Stimulated activated CD4-positive, alpha-beta T cell treated with anti-CD3 and anti-CD28 coated beads, Interleukin-2, amount 100 ng/mL, for 48 hours (primary cell): ENCODE measurements around the gene SMOC2.
"Not testable (repeated sequence)": the region's sequence is repeated elsewhere in the genome, so short reads cannot be mapped to it uniquely, and the experiment has no call there.

Experiments used
- DNase-seq, 2 donors: peaks; one replicate each; pipeline ENCODE4 v3.0.0-alpha.2; 2020

The SMOC2 gene

DNA sequence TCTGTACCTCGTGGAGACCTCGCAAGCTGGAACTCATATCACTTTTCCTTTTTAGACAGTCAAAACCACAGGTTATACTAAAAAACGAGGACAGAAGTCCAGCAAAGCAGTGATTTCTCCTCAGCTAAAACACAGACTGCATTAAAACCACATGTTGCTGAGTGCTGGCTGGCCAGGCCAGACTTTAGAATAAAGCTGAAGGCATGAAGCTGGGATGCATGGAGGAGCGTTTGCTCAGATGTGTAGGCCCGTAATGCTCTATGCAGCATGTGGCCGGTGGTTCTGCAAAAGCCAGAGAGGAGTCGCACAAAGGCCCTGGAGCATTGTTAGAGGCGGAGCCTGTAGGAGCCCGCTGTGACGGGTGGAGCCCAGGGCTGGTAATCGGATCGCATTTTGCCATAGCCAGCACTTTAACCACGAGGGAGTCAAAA is 83.6 kb downstream of the SMOC2 start:
- DNase-seq = no peak

DNA sequence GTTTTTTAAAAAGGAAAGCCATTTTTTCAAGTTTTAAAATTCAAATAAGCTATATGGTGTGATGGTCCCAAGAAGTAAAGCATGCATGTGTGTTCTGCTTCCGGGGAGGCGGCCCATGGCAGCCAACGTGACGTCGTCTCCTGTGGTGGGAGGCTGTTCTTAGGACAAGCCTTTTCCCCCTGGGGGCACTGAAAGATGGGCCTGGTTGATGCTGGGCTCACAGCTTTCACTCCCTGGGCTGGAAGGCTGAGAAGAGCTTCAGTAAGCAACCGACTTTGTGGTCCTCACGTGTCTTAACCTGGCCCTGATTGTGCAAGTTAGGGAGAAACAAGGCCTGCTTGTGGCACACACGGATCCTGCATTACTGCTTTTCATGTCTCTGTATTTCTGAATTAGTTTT is 84.1 kb downstream of the SMOC2 start:
- no peak for DNase-seq

DNA sequence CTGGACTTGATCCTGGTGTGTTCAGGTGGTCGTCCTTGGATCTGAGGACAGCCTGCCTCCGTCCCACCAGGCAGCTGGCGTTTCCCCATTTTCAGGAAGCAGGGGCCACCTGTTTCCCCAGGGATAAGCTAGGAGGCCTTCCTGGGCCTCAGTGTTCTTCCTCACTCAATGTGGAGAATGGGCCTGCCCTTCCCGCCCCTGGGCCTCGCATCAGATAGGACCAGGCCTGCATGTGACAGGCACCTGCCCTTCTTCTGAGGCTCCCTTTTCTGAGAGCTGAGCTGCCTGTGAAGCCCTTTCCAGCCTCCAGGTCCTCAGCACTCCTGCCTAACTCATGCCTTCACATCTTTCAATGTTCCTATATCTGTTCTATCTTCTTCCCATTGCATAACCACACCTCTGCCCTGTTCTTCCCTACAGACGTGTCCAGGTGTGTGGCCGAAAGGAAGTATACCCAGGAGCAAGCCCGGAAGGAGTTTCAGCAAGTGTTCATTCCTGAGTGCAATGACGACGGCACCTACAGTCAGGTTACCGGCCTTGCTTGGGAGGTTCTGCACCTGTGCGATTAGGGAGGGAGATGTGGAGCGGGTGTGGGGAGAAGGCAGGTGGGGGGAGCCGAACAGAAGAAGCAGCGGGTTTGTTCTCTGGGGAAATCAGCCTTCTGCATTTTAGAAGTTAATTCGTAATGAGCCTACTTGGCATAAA is 85.1 kb downstream of the SMOC2 start:
- no peak for DNase-seq

DNA sequence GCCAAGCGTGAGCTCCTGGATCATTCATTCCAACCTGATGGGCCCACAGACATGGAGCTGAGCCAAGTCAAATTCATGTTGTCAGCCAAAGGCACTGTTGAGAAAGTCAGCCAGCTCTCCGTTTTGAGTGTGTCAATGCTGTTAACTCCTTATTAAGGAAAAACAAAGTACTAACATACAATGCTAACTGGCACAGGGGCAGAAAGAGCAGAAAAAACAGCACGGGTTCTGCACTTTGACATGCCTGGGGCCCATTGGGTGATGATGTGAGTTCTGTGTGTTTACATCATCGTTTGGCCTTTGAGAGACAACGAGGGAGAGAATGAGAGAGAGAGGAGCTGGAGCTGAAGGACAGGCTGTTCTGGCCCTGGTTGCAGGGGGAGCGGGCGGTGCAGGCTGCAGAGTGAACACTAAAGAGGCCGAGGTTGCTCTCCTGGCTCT is 85.9 kb downstream of the SMOC2 start:
- DNase-seq = no peak

DNA sequence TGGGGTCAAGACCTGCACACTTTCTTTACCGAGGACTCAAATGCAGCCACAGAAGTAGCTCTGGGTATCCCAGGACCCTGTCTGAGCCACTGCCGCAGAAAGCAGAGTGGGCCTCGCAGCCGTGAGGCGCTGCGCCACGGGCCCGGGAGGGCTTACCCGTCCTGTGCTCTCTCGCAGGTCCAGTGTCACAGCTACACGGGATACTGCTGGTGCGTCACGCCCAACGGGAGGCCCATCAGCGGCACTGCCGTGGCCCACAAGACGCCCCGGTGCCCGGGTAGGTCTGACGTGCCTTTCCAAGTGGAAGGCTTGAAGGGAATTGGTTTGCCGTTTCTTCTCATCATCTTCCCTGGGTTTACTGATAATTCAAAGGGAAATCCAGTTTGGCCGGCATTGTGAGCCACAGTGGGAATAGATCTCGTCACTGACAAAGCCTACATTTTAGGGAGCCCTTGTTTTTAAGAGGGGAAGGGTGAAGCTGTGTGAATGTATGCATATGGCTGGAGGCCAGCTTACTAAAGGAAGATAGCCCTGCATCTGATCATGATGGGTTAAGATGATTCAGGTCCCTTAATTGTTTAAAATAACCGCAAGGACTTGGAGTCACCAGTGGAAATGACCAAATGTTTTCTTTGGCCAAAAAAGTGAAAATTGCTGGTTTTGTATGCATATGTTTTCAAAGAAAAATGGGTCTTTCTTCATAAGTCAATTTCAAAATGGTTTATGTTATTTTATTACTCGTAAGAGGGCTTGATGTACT is 86.6 kb downstream of the SMOC2 start:
- DNase-seq = no peak

DNA sequence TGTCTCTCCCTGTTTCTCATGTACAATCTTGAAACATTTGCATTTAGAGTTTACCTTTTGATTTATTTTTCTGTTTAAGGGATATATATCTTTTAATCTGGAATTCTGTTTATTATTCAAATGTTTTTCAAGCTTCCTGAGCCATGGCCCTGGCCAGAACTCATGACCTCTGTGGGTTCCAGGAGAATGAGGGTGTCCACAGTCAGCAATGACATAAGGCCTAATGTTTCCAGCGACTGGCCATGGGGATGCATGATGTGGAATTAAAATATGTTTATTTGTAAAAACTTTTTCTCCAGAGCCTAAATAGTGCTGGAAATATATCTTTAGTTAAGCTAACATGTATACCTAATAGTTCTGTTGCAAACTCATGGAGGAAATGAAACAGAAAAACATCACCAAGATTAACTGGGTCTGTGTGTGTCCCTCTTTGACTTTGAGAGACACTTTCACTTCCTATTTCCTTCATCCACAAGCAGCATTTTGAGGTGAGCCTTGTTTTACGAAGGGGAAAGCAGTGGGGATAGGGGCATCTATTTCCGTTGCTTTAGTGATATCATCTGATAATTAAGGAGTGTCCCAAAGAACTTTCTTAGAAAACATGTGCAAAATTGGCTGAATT is 87.6 kb downstream of the SMOC2 start:
- DNase-seq = no peak

DNA sequence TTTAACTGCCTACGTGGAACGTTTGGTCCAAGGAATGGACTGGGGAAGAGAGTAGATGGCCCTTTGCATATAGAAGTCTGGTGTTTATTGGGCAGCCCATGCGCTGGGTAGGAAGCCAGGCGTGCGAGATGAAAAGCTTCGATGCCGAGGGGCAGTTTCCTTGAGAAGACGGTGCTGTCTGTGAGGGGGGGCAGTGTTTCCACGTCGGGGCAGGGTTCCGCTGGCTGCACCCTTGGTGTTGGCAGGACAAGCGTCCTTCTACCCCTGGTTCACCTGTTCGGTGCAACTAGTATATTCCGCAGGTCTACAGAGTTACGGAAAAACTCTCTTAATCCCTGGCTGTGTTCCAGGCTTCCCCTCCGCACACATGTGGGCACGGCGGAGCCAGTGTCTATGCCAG is 88.2 kb downstream of the SMOC2 start:
- no peak for DNase-seq

DNA sequence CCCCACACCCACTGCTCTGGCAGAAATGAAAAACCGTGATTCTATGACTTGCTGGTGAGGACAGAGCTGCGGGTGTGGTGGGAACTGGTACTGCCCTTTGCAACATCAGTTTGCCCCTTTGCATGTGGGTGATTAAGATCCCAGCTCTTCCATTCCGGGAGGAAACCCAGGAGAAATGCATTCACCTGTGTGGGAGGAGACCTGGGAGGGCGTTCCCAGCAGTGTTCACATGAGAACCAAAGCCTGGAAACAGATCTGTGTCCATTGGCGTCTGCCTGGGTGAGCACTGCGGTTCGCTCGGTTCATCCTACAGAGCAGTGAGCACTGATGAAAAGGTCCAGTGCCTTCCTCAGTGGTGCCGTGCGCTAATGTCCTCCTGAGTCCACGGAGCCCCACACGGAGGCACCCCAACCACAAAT is 89.7 kb downstream of the SMOC2 start:
- no peak for DNase-seq

DNA sequence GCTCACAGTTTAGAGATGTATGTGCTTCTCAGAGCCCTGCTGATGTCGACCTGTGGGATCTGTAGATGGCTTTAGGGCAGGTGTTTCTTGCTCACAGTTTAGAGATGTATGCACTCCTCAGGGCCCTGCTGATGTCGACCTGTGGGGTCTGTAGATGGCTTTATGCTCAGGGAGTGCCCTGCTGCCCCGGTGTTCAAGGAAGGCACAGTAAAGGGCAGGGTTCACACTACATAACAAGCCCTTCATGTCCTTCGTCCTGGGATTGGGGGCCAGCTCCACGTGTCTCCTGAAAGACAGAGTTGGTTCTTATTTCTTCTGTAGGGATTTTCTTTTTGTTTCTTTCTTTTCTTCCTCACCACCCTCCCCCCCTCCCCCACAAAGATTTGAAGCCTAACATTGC is 91.1 kb downstream of the SMOC2 start:
- DNase-seq = no peak

DNA sequence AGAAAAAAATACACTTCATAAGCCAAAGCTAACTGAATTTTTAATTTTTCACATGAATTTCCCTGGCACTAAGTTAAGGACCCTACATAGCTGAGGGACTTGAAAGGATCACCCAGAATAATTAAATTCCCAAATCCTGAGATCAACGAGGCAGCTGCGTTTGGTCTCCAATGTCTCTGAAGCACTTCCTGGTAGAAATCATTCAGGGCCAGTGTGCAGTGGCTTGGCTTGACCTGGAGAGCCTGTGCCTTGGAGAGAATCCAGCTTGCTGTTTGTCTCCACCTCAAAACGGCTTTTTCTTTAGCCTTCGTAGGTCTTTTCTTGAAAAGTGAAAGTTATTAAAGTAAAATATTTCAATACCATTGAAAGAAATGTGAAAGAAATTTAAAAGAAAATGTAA is 92.4 kb downstream of the SMOC2 start:
- no peak for DNase-seq

DNA sequence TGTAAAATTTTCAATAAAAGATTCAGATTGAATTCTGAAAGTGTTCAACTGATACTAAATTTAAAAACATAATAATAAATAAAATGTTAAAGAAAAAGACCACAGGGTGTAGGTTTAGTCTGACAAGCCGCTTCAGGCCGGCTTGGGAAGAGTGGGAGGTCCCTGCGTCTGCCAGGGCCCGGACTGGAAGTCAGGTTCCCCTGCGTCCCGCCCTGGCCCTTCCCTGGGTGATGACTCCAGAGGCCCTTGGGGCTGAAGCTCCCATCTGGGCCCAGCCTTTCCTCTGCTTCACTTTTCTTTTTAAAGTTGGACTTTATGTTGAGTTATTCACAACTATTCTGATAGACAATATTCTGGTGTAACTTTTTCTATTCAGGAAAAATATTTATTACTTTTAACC is 93.3 kb downstream of the SMOC2 start:
- DNase-seq = no peak

DNA sequence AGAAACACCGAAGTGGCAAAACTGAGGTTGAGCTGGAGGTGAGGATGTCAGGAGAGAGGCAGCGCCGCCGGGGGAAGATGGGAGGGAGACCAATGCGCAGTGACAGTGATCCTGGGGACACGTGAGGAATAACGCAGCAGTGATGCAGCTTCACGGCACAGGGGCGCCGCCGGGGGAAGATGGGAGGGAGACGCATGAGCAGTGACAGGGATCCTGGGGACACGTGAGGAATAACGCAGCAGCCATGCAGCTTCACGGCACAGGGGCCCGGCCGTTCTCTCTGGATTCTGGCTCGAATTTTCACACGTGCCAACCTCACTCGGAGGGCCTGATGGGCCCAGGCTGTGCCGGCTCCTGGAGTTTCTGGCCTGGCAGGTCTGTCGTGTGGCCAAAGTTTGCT is 94.7 kb downstream of the SMOC2 start:
- DNase-seq = no peak

DNA sequence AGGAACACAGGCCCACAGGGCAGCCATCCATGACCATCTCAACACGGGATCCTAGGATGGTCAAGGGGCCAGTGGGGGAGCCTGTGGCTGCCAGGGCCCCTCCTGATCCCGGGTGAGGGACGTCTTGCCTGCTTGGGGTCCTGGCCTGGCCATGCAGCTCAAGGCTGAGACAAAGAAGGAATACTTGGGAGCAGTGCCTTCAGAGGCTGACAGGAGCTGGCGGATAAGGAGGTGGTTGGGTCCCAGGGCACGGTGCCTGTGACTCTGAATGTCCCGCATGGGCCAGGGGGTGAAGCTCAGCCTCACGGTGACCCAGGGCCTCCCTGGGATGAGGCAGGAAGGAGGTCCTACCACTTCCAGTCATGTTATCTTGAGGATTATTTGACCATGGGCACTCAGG is 95.2 kb downstream of the SMOC2 start:
- no peak for DNase-seq

DNA sequence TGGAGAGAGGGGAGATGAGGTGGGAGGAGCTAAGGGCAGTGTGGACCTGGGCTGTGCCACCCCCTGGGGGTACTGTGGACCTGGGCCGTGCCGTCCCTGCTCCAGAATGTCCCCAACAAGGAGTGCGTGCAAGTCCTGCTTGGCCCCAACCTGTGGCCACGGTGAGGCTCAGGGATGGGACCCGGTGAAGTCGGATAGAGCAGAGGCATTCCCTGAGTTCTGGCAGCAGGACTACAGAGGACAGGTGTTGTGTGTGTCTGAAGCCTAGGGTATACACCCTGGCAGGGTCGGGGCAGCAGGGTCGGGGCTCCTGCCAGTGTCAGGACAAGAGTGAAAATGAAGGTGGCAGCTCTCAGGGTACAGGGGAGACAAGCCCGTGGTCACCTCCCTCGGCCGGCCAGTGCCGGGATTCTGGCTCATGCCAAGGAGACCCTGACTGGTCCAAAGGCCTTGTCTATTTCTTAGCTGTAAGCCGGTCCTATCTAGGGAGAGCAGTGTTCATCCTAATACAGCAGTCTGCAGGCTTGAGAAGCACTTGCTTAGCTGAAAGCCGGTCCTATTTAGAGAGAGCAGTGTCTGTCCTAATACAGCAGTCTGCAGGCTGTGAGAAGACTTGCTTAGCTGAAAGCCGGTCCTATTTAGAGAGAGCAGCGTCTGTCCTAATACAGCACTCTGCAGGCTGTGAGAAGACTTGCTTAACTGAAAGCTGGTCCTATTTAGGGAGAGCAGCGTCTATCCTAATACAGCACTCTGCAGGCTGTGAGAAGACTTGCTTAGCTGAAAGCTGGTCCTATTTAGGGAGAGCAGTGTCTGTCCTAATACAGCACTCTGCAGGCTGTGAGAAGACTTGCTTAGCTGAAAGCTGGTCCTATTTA is 95.9 kb downstream of the SMOC2 start:
- no peak for DNase-seq

DNA sequence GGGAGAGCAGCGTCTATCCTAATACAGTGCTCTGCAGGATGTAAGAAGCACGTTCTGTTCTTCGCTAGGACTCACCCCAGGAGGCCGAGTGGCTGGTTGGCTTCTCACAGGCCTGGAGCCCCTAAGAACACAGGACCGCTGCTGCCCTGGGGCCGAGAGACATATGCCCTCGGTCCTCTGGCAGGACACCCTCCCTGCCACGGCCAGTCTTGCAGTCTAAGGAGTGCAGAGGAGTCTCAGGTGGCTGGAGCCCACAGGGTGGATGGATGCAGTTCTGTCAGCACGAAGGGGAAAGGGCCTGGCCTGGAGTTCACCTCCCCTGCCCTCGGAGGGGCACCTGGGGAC is 96.5 kb downstream of the SMOC2 start:
- DNase-seq = no peak

DNA sequence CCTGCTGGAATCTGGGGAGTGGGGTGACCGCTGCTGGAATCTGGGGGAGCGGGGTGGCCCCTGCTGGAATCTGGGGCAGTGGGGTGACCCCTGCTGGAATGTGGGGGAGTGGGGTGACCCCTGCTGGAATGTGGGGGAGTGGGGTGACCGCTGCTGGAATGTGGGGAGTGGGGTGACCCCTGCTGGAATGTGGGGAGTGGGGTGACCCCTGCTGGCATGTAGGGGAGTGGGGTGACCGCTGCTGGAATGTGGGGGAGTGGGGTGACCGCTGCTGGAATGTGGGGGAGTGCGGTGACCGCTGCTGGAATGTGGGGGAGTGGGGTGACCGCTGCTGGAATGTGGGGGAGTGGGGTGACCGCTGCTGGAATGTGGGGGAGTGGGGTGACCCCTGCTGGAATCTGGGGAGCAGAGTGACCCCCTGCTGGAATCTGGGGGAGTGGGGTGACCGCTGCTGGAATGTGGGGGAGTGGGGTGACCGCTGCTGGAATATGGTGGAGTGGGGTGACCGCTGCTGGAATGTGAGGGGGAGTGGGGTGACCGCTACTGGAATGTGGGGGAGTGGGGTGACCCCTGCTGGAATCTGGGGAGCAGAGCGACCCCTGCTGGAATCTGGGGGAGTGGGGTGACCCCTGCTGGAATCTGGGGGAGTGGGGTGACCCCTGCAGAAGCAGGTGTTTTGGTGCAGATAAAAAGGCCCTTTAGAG is 97.4 kb downstream of the SMOC2 start:
- DNase-seq = not testable (repeated sequence)

DNA sequence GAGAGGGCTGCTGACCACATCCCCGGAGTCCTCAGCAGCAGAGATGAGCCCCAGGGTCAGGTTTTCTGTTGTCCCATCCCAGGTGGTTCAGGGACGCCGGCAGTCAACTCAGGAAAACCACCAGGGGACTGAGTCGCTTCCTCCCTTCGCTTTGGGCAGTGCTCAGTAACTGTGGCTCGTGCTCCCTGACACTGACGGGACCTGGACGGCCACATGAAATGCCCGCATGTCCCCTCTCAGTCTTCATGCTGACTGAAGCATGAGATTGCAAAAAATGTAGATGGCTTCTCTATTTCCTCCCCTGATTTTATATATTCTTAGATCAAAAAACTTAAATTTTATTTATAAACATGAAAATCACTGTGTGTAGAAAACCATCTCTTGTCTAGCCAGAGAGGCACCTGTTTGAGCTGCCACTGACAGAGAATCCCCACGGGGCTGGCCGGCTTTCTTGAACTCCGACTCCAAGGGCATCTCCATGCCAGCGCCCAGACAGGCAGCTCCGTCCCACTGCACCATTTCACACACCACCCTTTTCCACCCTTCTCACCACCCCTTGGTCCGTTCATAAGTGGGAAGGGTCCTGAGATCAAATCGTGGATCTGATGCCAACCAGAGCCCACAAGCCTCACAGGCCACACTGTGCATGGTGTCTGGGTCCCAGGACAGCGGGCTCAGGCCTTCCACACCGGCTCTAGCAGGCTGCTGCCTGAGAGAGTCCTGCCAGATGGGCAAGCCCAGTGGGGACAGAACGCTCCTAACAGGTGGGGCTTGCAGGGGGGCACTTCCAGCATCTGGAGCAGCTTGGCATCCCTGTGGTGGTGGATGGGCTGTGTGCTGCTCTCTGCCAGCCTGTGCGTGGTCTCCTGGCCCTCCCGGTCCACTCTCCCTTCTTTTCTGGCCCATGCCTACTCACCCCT is 98.2 kb downstream of the SMOC2 start:
- no peak for DNase-seq

DNA sequence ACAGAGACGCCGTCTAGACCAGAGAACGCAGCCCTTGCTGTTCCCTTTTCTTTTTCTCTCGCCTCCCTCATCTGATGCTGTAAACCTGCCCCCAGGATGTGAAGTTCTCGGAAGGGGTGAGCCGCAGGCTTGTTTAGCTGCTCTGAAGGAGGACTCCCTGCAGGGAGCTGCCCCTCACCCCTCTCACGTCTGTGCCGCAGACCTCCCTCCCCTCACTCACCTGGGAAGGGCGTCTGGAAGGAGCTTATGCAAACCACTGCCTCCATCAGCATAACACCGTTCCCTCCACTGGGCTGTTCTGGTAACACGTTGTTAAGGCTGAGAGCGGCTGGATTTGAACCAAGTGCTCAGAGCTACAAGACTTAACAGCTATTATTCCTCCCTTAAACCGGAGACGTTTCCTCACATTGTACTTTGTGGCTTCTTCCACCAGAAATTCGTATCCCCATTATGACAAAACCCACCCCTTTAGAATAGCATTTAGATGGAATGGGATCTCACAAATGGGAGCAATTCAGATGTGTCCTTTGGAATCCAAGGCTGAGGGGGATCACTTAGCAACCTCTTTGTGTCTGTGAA is 99.8 kb downstream of the SMOC2 start:
- DNase-seq = no peak

DNA sequence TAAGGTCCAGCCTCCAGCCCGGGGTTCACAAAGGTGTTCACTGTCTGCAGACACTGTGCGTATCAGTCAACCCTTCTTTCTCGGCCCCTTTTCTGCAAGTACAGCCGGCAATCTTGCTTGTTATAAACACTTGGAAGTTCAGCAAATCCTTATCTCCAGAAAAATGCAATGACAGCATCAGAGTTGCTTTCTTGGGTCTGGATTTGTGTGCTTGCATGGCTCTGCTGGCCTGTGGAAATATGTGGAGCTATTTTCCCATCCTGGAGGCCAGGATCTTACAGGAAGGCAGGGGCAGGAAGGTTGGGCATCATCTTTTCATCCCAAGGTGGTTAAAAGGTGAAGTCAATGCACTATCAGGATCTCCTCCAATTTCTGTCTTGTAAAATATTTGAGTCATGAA is 100.3 kb downstream of the SMOC2 start:
- no peak for DNase-seq

DNA sequence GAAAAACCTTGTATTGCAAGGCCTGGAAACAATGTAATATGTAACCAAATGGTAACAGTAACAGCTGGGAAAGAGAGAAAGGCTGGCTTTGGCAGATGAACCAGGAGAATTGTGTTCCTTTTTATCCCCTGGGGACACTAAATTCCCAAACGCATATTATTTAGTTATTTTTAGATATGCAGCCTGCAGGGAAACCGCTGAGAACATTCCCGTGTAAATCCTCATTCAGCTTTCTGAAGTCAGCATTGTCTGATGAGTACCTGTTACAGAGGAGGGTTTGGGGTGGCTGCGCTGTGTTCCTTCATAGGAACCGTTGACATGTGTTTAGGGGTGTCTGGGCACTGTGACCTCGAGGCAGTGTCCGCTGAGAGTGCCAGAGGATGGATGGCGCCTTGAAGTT is 101.3 kb downstream of the SMOC2 start:
- DNase-seq = no peak

DNA sequence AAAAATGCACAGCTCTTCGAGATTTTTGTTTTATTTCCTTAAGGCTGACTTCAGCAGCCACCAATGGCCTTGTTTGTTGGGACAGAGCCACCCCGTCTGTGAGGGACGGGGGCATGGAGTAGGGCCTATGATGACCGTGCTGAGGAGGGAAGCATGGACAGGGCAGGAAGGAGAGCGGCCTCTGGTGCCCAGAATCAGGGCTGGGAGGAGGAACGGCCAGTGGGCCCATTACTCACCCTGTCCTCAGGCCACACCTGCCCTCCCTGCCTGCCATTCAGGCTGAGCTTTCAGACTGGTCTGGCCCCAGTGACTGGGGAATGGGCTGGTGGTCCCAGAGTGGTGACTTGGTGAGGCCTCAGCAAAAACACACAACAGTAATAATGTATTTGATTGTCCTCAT is 104.4 kb downstream of the SMOC2 start:
- no peak for DNase-seq
